Measurements from ENCODE around the gene DNAJB5. TPM values are rescaled to one million over a fixed set of nuclear protein-coding genes. Genes with fewer than 3 reads are reported as not detected.
A peak's percentile ranks its signal among the peaks of the same experiment; 100 is the strongest.

DNAJB5 gene
- total RNA-seq, 1 experiment from 2014 or later = 3.4 TPM

- no TSS peak for BruUV-seq (replicated peaks)
- no peaks in the 10 kb centered on the region for H3K27me3 ChIP-seq (replicated peaks; ENCODE audit: control insufficient read depth, insufficient read depth, low read length)
- intact Hi-C loops (cut with micrococcal nuclease; ENCODE audit: unreplicated experiment) = no loop called here
These were observed 43.6 kb downstream of the DNAJB5 start for GRCh38 chr9:35033101-35033500.

GRCh38 chr9:35035851-35036701, 46.5 kb downstream of the DNAJB5 start:
- no peak overlapping the region for H3K4me3 Mint-ChIP-seq (ENCODE audit: unreplicated experiment)
- H3K36me3 ChIP-seq (ENCODE audit: control insufficient read depth, insufficient read depth, low read length) = no peaks in the 10 kb centered on the region
- no peaks in the 10 kb centered on the region for H3K4me1 Mint-ChIP-seq (ENCODE audit: low read depth, unreplicated experiment)
- no peaks in the 10 kb centered on the region for H3K9me3 ChIP-seq
- DNase-seq = no peak
- no TSS peak for BruUV-seq (replicated peaks)
- no peak overlapping the region for H3K4me3 ChIP-seq (ENCODE audit: low read depth, low read length)
- H3K27ac Mint-ChIP-seq (ENCODE audit: unreplicated experiment) = no peak overlapping the region
- TF ChIP-seq, protein P1, sequence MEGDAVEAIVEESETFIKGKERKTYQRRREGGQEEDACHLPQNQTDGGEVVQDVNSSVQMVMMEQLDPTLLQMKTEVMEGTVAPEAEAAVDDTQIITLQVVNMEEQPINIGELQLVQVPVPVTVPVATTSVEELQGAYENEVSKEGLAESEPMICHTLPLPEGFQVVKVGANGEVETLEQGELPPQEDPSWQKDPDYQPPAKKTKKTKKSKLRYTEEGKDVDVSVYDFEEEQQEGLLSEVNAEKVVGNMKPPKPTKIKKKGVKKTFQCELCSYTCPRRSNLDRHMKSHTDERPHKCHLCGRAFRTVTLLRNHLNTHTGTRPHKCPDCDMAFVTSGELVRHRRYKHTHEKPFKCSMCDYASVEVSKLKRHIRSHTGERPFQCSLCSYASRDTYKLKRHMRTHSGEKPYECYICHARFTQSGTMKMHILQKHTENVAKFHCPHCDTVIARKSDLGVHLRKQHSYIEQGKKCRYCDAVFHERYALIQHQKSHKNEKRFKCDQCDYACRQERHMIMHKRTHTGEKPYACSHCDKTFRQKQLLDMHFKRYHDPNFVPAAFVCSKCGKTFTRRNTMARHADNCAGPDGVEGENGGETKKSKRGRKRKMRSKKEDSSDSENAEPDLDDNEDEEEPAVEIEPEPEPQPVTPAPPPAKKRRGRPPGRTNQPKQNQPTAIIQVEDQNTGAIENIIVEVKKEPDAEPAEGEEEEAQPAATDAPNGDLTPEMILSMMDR (IDR thresholded peaks at IDR 0.05; ENCODE audit: insufficient read depth in 1 of 2, low read depth in 1 of 2, low read length in 1 of 2, severe bottlenecking in 1 of 2, unreplicated experiment in 1 of 2) = no peak
- CTCF ChIA-PET = no interaction called here
- POLR2A ChIA-PET = no interaction called here
- intact Hi-C loops (cut with micrococcal nuclease; ENCODE audit: unreplicated experiment) = no loop called here
- no peaks in the 10 kb centered on the region for H3K4me1 ChIP-seq
- peaks cover 7% of the 10 kb centered on the region for H3K36me3 Mint-ChIP-seq (ENCODE audit: insufficient read depth, unreplicated experiment)
- no peaks in the 10 kb centered on the region for H3K27me3 Mint-ChIP-seq (ENCODE audit: insufficient read depth, unreplicated experiment)
- H3K9me3 Mint-ChIP-seq (ENCODE audit: unreplicated experiment) = peaks cover 6% of the 10 kb centered on the region
- H3K27me3 ChIP-seq (replicated peaks; ENCODE audit: control insufficient read depth, insufficient read depth, low read length) = no peaks in the 10 kb centered on the region

More at GRCh38 chr9:35033101-35033500, 43.6 kb downstream of the DNAJB5 start:
- no peak for DNase-seq
- H3K4me3 Mint-ChIP-seq (ENCODE audit: unreplicated experiment) = no peak overlapping the region
- TF ChIP-seq, protein P1 (IDR thresholded peaks at IDR 0.05; ENCODE audit: insufficient read depth in 1 of 2, low read depth in 1 of 2, low read length in 1 of 2, severe bottlenecking in 1 of 2, unreplicated experiment in 1 of 2) = no peak
- H3K4me1 Mint-ChIP-seq (ENCODE audit: low read depth, unreplicated experiment) = no peaks in the 10 kb centered on the region
- peaks cover 20% of the 10 kb centered on the region for H3K9me3 Mint-ChIP-seq (ENCODE audit: unreplicated experiment)
- POLR2A ChIA-PET = no interaction called here
- CTCF ChIA-PET = no interaction called here
- no peaks in the 10 kb centered on the region for H3K4me1 ChIP-seq
- H3K9me3 ChIP-seq = no peaks in the 10 kb centered on the region
- H3K27me3 Mint-ChIP-seq (ENCODE audit: insufficient read depth, unreplicated experiment) = no peaks in the 10 kb centered on the region
- no peak overlapping the region for H3K27ac Mint-ChIP-seq (ENCODE audit: unreplicated experiment)
- no peak overlapping the region for H3K4me3 ChIP-seq (ENCODE audit: low read depth, low read length)
- peaks cover 7% of the 10 kb centered on the region for H3K36me3 Mint-ChIP-seq (ENCODE audit: insufficient read depth, unreplicated experiment)
- H3K36me3 ChIP-seq (ENCODE audit: control insufficient read depth, insufficient read depth, low read length) = no peaks in the 10 kb centered on the region

GRCh38 chr9:35042081-35042604, 52.6 kb downstream of the DNAJB5 start:
- intact Hi-C loops (cut with micrococcal nuclease; ENCODE audit: unreplicated experiment) = no loop called here
- Histone ChIP-seq H3K4me1 (peaks cover 10% of the 10 kb centered on the region), H3K36me3 (ENCODE audit: control insufficient read depth, insufficient read depth, low read length) (no peaks in the 10 kb centered on the region), H3K9me3 (no peaks in the 10 kb centered on the region), H3K4me3 (ENCODE audit: low read depth, low read length) (no peak overlapping the region), H3K27me3 (replicated peaks; ENCODE audit: control insufficient read depth, insufficient read depth, low read length) (no peaks in the 10 kb centered on the region)
- Mint-ChIP-seq H3K9me3 (ENCODE audit: unreplicated experiment) (no peaks in the 10 kb centered on the region), H3K36me3 (ENCODE audit: insufficient read depth, unreplicated experiment) (no peaks in the 10 kb centered on the region), H3K27ac (ENCODE audit: unreplicated experiment) (no peak overlapping the region), H3K4me1 (ENCODE audit: low read depth, unreplicated experiment) (no peaks in the 10 kb centered on the region), H3K27me3 (ENCODE audit: insufficient read depth, unreplicated experiment) (no peaks in the 10 kb centered on the region), H3K4me3 (ENCODE audit: unreplicated experiment) (no peak overlapping the region)
- ChIA-PET CTCF (interaction anchor here (1.3 to 1.5 kb wide), 2 partner anchors 9 to 142 kb away, joined by 3 to 4 read pairs; no protein-coding TSS in a partner anchor), POLR2A (interaction anchor here (1.2 kb wide), 1 partner anchor 31 kb away, joined by 3 read pairs; the partner anchor contains the start of gene VCP)
- peak in 1 of 2 experiments; percentile 37 for DNase-seq
- TF ChIP-seq, protein P1 (IDR thresholded peaks at IDR 0.05; ENCODE audit: insufficient read depth in 1 of 2, low read depth in 1 of 2, low read length in 1 of 2, severe bottlenecking in 1 of 2, unreplicated experiment in 1 of 2) = no peak
- no TSS peak for BruUV-seq (replicated peaks)
